Gastrocnemius medialis (tissue), 4 donors: Measurements from ENCODE around the gene ATF2.
"Not testable (repeated sequence)": the region's sequence is repeated elsewhere in the genome, so short reads cannot be mapped to it uniquely, and the experiment has no call there.

Experiments used
- CTCF ChIP-seq, 5 experiments: fragments of 450-650 bp in 3 of 5; fragments of 200-600 bp in 2 of 5; sonication (generic) in 2 of 5; IDR thresholded peaks in 4 of 5; conservative IDR thresholded peaks in 1 of 5; 1 replicate in 4 of 5; 2 replicates in 1 of 5; pipeline ENCODE4 v1.5.1; 2016 to 2019; ENCODE audit warnings: antibody characterized with exemption in 5 of 5, mild to moderate bottlenecking in 3 of 5, moderate library complexity in 3 of 5
- POLR2A ChIP-seq, 2 donors: fragments of 450-650 bp; IDR thresholded peaks; one replicate each; pipeline ENCODE4 v1.6.1; 2017; ENCODE audit warnings: antibody characterized with exemption in 2 of 2, mild to moderate bottlenecking in 2 of 2, moderate library complexity in 2 of 2

- TF ChIP-seq CTCF (IDR thresholded peaks at IDR 0.05 in 4 of 5, conservative IDR thresholded peaks at IDR 0.05 in 1 of 5); POLR2A (IDR thresholded peaks at IDR 0.05): not testable (repeated sequence)
Measured at GRCh38 chr2:175084117-175084516, 83.9 kb downstream of the ATF2 start.
